Medulla oblongata (tissue), 1 donor: ENCODE measurements around the gene MAP3K4.

ENCODE experiments used
- DNase-seq: peaks from one replicate; pipeline ENCODE4 v3.0.0-alpha.2; 2015; ENCODE audit errors: extremely low spot score

The MAP3K4 gene

GRCh38 chr6:161143663-161144430 lies 152.3 kb downstream of the MAP3K4 start:
- DNase-seq, result no peak

- no peak for DNase-seq
Observed at GRCh38 chr6:161150136-161150535, 158.6 kb downstream of the MAP3K4 start.

GRCh38 chr6:161150566-161150965 lies 159.0 kb downstream of the MAP3K4 start:
- no peak for DNase-seq

GRCh38 chr6:161151059-161151645 lies 159.6 kb downstream of the MAP3K4 start:
- DNase-seq, result no peak

- DNase-seq, result no peak
Observed at GRCh38 chr6:161151660-161152526, 160.3 kb downstream of the MAP3K4 start.

GRCh38 chr6:161152527-161152862 lies 160.9 kb downstream of the MAP3K4 start:
- no peak for DNase-seq

- DNase-seq, result no peak
Observed at GRCh38 chr6:161152907-161153662, 161.5 kb downstream of the MAP3K4 start.

GRCh38 chr6:161153725-161154124 lies 162.2 kb downstream of the MAP3K4 start:
- no peak for DNase-seq

- DNase-seq, result no peak
Observed at GRCh38 chr6:161154796-161155335, 163.3 kb downstream of the MAP3K4 start.

- DNase-seq, result no peak
Observed at GRCh38 chr6:161161121-161161520, 169.6 kb downstream of the MAP3K4 start.

- no peak for DNase-seq
Observed at GRCh38 chr6:161161889-161162624, 170.5 kb downstream of the MAP3K4 start.

- DNase-seq, result no peak
Observed at GRCh38 chr6:161162722-161163121, 171.2 kb downstream of the MAP3K4 start.

GRCh38 chr6:161163466-161164181 lies 172.1 kb downstream of the MAP3K4 start:
- no peak for DNase-seq

GRCh38 chr6:161164182-161164625 lies 172.6 kb downstream of the MAP3K4 start:
- DNase-seq, result no peak

- no peak for DNase-seq
Observed at GRCh38 chr6:161166176-161166575, 174.6 kb downstream of the MAP3K4 start.

- DNase-seq, result no peak
Observed at GRCh38 chr6:161166677-161167076, 175.1 kb downstream of the MAP3K4 start.
